Measurements from ENCODE around the gene TNNI3K.

DNA sequence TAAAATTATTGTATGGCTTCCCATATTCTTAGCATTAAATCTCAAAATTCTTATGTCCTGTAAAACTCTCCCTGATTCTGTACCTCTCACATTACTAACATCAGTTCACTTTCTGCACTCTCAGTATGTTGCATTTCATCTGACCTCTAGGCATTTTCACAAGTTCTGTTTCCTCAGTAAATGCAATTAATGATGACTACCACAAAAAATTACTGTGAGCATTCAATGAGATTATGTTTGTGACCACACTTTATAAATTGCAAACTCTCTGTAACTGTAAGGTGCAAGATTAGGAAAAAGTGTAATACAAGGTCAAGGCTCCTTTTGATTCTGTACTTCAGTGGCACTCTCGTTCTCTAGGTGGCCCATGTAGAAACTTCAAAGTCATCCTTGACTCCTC is 216.8 kb downstream of the TNNI3K start:
- TF ChIP-seq, protein P1, sequence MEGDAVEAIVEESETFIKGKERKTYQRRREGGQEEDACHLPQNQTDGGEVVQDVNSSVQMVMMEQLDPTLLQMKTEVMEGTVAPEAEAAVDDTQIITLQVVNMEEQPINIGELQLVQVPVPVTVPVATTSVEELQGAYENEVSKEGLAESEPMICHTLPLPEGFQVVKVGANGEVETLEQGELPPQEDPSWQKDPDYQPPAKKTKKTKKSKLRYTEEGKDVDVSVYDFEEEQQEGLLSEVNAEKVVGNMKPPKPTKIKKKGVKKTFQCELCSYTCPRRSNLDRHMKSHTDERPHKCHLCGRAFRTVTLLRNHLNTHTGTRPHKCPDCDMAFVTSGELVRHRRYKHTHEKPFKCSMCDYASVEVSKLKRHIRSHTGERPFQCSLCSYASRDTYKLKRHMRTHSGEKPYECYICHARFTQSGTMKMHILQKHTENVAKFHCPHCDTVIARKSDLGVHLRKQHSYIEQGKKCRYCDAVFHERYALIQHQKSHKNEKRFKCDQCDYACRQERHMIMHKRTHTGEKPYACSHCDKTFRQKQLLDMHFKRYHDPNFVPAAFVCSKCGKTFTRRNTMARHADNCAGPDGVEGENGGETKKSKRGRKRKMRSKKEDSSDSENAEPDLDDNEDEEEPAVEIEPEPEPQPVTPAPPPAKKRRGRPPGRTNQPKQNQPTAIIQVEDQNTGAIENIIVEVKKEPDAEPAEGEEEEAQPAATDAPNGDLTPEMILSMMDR (IDR thresholded peaks at IDR 0.05; ENCODE audit: low read length): no peak
- no peak for TF ChIP-seq EZH2 (IDR thresholded peaks at IDR 0.05; ENCODE audit: borderline replicate concordance, low read length)

Data from OCI-LY1 (cell line).